CD4-positive, CD25-positive, alpha-beta regulatory T cell (primary cell): ENCODE data around the gene ITCH. TPM values are rescaled to one million over a fixed set of nuclear protein-coding genes. Genes with fewer than 3 reads are reported as not detected.
"Not testable (repeated sequence)": the region's sequence is repeated elsewhere in the genome, so short reads cannot be mapped to it uniquely, and the experiment has no call there.

Experiments
- ATAC-seq, 2 donors: fragments of 150-1000 bp; cut with Tn5 transposase; one replicate each; pipeline ENCODE4 v1.10.0; 2021; ENCODE audit warnings: low read depth in 2 of 2, moderate number of reproducible peaks in 2 of 2, moderate library complexity in 1 of 2
- DNase-seq, 3 donors: peaks; one replicate each; pipeline versions ENCODE4 v3.0.0 to v3.0.0-alpha.2; 2012 to 2022; ENCODE audit warnings: mixed read lengths in 1 of 3
- H3K27ac ChIP-seq: one replicate; pipeline ENCODE4 v1.7.0; 2013; ENCODE audit warnings: mild to moderate bottlenecking, low read length; ENCODE audit not compliant: insufficient read depth, poor library complexity, severe bottlenecking
- H3K27me3 ChIP-seq: one replicate; pipeline ENCODE4 v1.7.0; 2013; ENCODE audit warnings: low read length; ENCODE audit not compliant: control insufficient read depth, insufficient read depth
- H3K36me3 ChIP-seq: one replicate; pipeline ENCODE4 v1.7.0; 2013; ENCODE audit warnings: mild to moderate bottlenecking, low read length, moderate library complexity; ENCODE audit not compliant: control insufficient read depth, insufficient read depth
- H3K4me1 ChIP-seq: 2 replicates; pipeline ENCODE4 v1.7.0; 2013; ENCODE audit warnings: mild to moderate bottlenecking, low read length; ENCODE audit not compliant: insufficient read depth, control insufficient read depth, poor library complexity, severe bottlenecking
- H3K4me3 ChIP-seq: one replicate; pipeline ENCODE4 v1.7.0; 2013; ENCODE audit warnings: low read depth, mild to moderate bottlenecking, low read length, moderate library complexity
- H3K9me3 ChIP-seq, 2 experiments: 1 replicate in 1 of 2; 2 replicates in 1 of 2; pipeline ENCODE4 v1.7.0; 2013; ENCODE audit warnings: low read length in 2 of 2, mild to moderate bottlenecking in 1 of 2, moderate library complexity in 1 of 2; ENCODE audit not compliant: control insufficient read depth in 2 of 2
- H3K27ac Mint-ChIP-seq, 3 donors: one replicate each; pipeline ENCODE4 v1.8.0; 2020 to 2022; ENCODE audit warnings: mild to moderate bottlenecking in 3 of 3, mixed read lengths in 3 of 3, moderate library complexity in 2 of 3
- H3K27me3 Mint-ChIP-seq: one replicate; pipeline ENCODE4 v1.8.0; 2022; ENCODE audit warnings: mild to moderate bottlenecking, mixed read lengths
- H3K36me3 Mint-ChIP-seq: one replicate; pipeline ENCODE4 v1.8.0; 2020; ENCODE audit warnings: mixed read lengths
- H3K4me1 Mint-ChIP-seq, 4 donors: one replicate each; pipeline ENCODE4 v1.8.0; 2020 to 2022; ENCODE audit warnings: mixed read lengths in 4 of 4, mild to moderate bottlenecking in 1 of 4
- H3K4me3 Mint-ChIP-seq, 4 donors: one replicate each; pipeline ENCODE4 v1.8.0; 2020 to 2022; ENCODE audit warnings: mild to moderate bottlenecking in 4 of 4, mixed read lengths in 4 of 4, moderate library complexity in 3 of 4
- H3K9me3 Mint-ChIP-seq, 7 donors: one replicate each; pipeline ENCODE4 v1.8.0; 2020 to 2022; ENCODE audit warnings: mixed read lengths in 7 of 7, mild to moderate bottlenecking in 3 of 7, moderate library complexity in 2 of 7
- polyA plus RNA-seq, 4 donors: library from polyadenylated mRNA; unstranded; fragments of 300-500 nt; fragmentation: Illumina TruSeq; gene quantifications; one replicate each; pipeline ENCODE4 v1.2.3, GENCODE V29; 2021
- total RNA-seq: library from RNA; stranded (reverse); gene quantifications from one replicate; pipeline ENCODE4 v1.2.3, GENCODE V29; 2022

The ITCH gene
- total and polyA plus RNA-seq, 5 donors from 2014 or later, result 12.4 to 58.1 (median 15.1) TPM

GRCh38 chr20:34400776-34401175 lies 37.7 kb downstream of the ITCH start:
- H3K4me3 ChIP-seq, ATAC-seq, H3K27ac ChIP-seq, H3K4me3 Mint-ChIP-seq, DNase-seq, H3K27me3 ChIP-seq, H3K27me3 Mint-ChIP-seq, H3K9me3 Mint-ChIP-seq, H3K9me3 ChIP-seq: not testable (repeated sequence)
- Mint-ChIP-seq H3K36me3 (peaks cover 13% of the 10 kb centered on the region), H3K27ac (peak overlapping the region in 2 of 3 donors; percentile 52 to 86), H3K4me1 (peaks cover 43 to 63% (median 51%) of the 10 kb centered on the region in 4 donors)
- peaks cover 15% of the 10 kb centered on the region for H3K4me1 ChIP-seq
- H3K36me3 ChIP-seq, result peaks cover 17% of the 10 kb centered on the region

- Mint-ChIP-seq H3K36me3 (peaks cover 13% of the 10 kb centered on the region), H3K4me1 (peaks cover 38 to 62% (median 53%) of the 10 kb centered on the region in 4 donors), H3K27ac (peak overlapping the region in 1 of 3 donors; percentile 66), H3K9me3 (no peaks in the 10 kb centered on the region), H3K4me3 (peak overlapping the region in 1 of 4 donors; percentile 10), H3K27me3 (no peaks in the 10 kb centered on the region)
- Histone ChIP-seq H3K4me1 (peaks cover 20% of the 10 kb centered on the region), H3K9me3 (no peaks in the 10 kb centered on the region), H3K4me3 (no peak overlapping the region), H3K27ac (peak overlapping the region; percentile 20), H3K36me3 (peaks cover 17% of the 10 kb centered on the region), H3K27me3 (no peaks in the 10 kb centered on the region)
- no peak for ATAC-seq
- no peak for DNase-seq
Observed at GRCh38 chr20:34401741-34402455, 38.8 kb downstream of the ITCH start.

- Mint-ChIP-seq H3K36me3 (peaks cover 13% of the 10 kb centered on the region), H3K4me1 (peaks cover 36 to 64% (median 49%) of the 10 kb centered on the region in 4 donors), H3K4me3 (peak overlapping the region in 1 of 4 donors; percentile 10), H3K27ac (peak overlapping the region in 2 of 3 donors; percentile 6 to 66), H3K27me3 (no peaks in the 10 kb centered on the region), H3K9me3 (no peaks in the 10 kb centered on the region)
- H3K9me3 ChIP-seq, result no peaks in the 10 kb centered on the region
- H3K4me3 ChIP-seq, result no peak overlapping the region
- ATAC-seq, result no peak
- H3K4me1 ChIP-seq, result peaks cover 20% of the 10 kb centered on the region
- no peaks in the 10 kb centered on the region for H3K27me3 ChIP-seq
- peaks cover 15% of the 10 kb centered on the region for H3K36me3 ChIP-seq
- H3K27ac ChIP-seq, result no peak overlapping the region
- DNase-seq, result no peak
Observed at GRCh38 chr20:34402461-34402860, 39.4 kb downstream of the ITCH start.

- H3K4me1 ChIP-seq, result peaks cover 20% of the 10 kb centered on the region
- DNase-seq, result no peak
- no peak for ATAC-seq
- no peaks in the 10 kb centered on the region for H3K27me3 ChIP-seq
- no peaks in the 10 kb centered on the region for H3K9me3 Mint-ChIP-seq
- peaks cover 39 to 65% (median 49%) of the 10 kb centered on the region in 4 donors for H3K4me1 Mint-ChIP-seq
- peak overlapping the region in 2 of 3 donors; percentile 24 to 42 for H3K27ac Mint-ChIP-seq
- H3K4me3 ChIP-seq, result no peak overlapping the region
- no peaks in the 10 kb centered on the region for H3K27me3 Mint-ChIP-seq
- peak overlapping the region in 2 of 4 donors; percentile 6 to 58 for H3K4me3 Mint-ChIP-seq
- H3K36me3 Mint-ChIP-seq, result peaks cover 13% of the 10 kb centered on the region
- no peak overlapping the region for H3K27ac ChIP-seq
- no peaks in the 10 kb centered on the region for H3K9me3 ChIP-seq
- peaks cover 15% of the 10 kb centered on the region for H3K36me3 ChIP-seq
Observed at GRCh38 chr20:34403063-34403827, 40.2 kb downstream of the ITCH start.

GRCh38 chr20:34403908-34404307 lies 40.8 kb downstream of the ITCH start:
- peaks cover 20% of the 10 kb centered on the region for H3K4me1 ChIP-seq
- Mint-ChIP-seq H3K4me1 (peaks cover 38 to 67% (median 52%) of the 10 kb centered on the region in 4 donors), H3K27ac (peak overlapping the region in 2 of 3 donors; percentile 24 to 42), H3K4me3 (peak overlapping the region in 1 of 4 donors; percentile 6), H3K9me3 (no peaks in the 10 kb centered on the region), H3K27me3 (no peaks in the 10 kb centered on the region), H3K36me3 (peaks cover 20% of the 10 kb centered on the region)
- DNase-seq (no peak), ATAC-seq (no peak)
- no peak overlapping the region for H3K27ac ChIP-seq
- peaks cover 19% of the 10 kb centered on the region for H3K36me3 ChIP-seq
- H3K27me3 ChIP-seq, result no peaks in the 10 kb centered on the region
- no peaks in the 10 kb centered on the region for H3K9me3 ChIP-seq
- H3K4me3 ChIP-seq, result no peak overlapping the region

- Mint-ChIP-seq H3K27ac (peak overlapping the region in 1 of 3 donors; percentile 65), H3K4me1 (peaks cover 41 to 67% (median 52%) of the 10 kb centered on the region in 4 donors), H3K9me3 (no peaks in the 10 kb centered on the region), H3K4me3 (peak overlapping the region in 2 of 4 donors; percentile 52 to 74), H3K36me3 (peaks cover 24% of the 10 kb centered on the region), H3K27me3 (no peaks in the 10 kb centered on the region)
- Histone ChIP-seq H3K27ac (peak overlapping the region; percentile 61), H3K36me3 (peaks cover 27% of the 10 kb centered on the region), H3K4me3 (no peak overlapping the region), H3K9me3 (no peaks in the 10 kb centered on the region), H3K27me3 (no peaks in the 10 kb centered on the region), H3K4me1 (peaks cover 20% of the 10 kb centered on the region)
- DNase-seq, result no peak
- ATAC-seq, result no peak
Observed at GRCh38 chr20:34404803-34405202, 41.7 kb downstream of the ITCH start.

GRCh38 chr20:34405247-34405651 lies 42.2 kb downstream of the ITCH start:
- H3K27me3 Mint-ChIP-seq, H3K27me3 ChIP-seq, H3K9me3 Mint-ChIP-seq, H3K4me3 ChIP-seq, H3K9me3 ChIP-seq: not testable (repeated sequence)
- Mint-ChIP-seq H3K36me3 (peaks cover 20% of the 10 kb centered on the region), H3K27ac (peak overlapping the region in 1 of 3 donors; percentile 65), H3K4me1 (peaks cover 39 to 63% (median 50%) of the 10 kb centered on the region in 4 donors), H3K4me3 (peak overlapping the region; percentile 46 to 75 (median 63))
- peak in 2 of 3 donors; percentile 55 to 75 for DNase-seq
- H3K4me1 ChIP-seq, result peaks cover 20% of the 10 kb centered on the region
- peaks cover 30% of the 10 kb centered on the region for H3K36me3 ChIP-seq
- ATAC-seq, result peak; percentile 85 to 86
- peak overlapping the region; percentile 61 for H3K27ac ChIP-seq
